Lower lobe of right lung (tissue), 2 donors: ENCODE measurements around the gene CCNJL. TPM values are rescaled to one million over a fixed set of nuclear protein-coding genes. Genes with fewer than 3 reads are reported as not detected.

Experiments
- ATAC-seq, 2 donors: fragments of 200-7000 bp; cut with Tn5 transposase; one replicate each; pipeline ENCODE4 v1.9.1; 2020 to 2022; ENCODE audit warnings: mild to moderate bottlenecking in 2 of 2, moderate library complexity in 2 of 2
- DNase-seq: peaks from one replicate; pipeline ENCODE4 v3.0.0-alpha.2; 2020
- H3K27ac ChIP-seq: fragments of 200-600 bp; one replicate; pipeline ENCODE4 v1.8.0; 2022
- H3K27me3 ChIP-seq: fragments of 200-600 bp; one replicate; pipeline ENCODE4 v1.8.0; 2022; ENCODE audit warnings: low read depth
- H3K36me3 ChIP-seq: fragments of 200-600 bp; one replicate; pipeline ENCODE4 v1.8.0; 2022; ENCODE audit warnings: mild to moderate bottlenecking
- H3K4me1 ChIP-seq: fragments of 200-600 bp; one replicate; pipeline ENCODE4 v1.8.0; 2022
- H3K4me3 ChIP-seq: fragments of 200-600 bp; one replicate; pipeline ENCODE4 v1.8.0; 2022; ENCODE audit warnings: mild to moderate bottlenecking
- H3K9me3 ChIP-seq: fragments of 200-600 bp; one replicate; pipeline ENCODE4 v1.8.0; 2022
- intact Hi-C: fragments of 100-400 bp; cut with DNase I; formaldehyde crosslinking; loops from one replicate; pipeline ENCODE4 v1.11.0; 2022
- total RNA-seq: library from RNA; stranded (reverse); fragmentation: NEBNext Ultra II Directional; extraction: Animal tissue kit (Norgen Biotek cat#: 25700); gene quantifications from one replicate; pipeline ENCODE4 v1.2.1, GENCODE V29; 2021
- TF ChIP-seq, protein P1 (sequence below): fragments of 200-600 bp; IDR thresholded peaks from one replicate; pipeline ENCODE4 v1.8.0; 2022; ENCODE audit warnings: antibody characterized with exemption, mild to moderate bottlenecking
- donor health status: DM: no; HTN: yes; CAD: no; lungs with severe emphysema.

CCNJL gene
- total RNA-seq, 1 donor from 2014 or later = 15.5 TPM

DNA sequence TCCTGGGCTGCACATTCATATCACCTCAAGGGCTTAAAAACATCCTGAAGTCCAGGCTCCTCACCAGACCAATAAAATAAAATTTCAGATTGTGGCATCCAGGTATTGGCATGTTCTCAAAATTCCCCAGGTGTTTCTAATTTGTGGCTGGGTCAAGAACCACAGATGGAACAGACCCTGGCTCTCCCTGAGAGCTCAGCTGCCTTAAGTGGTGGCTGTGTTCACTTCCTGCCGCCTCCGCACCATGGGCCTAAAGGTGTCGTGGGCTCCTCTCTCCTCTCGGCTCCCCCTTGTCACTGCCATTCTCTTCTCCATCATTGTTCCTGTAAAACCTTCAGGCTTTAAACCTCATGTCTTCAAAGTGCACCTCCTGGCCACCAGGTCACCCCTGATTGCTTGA lies 17.8 kb upstream of the CCNJL start:
- Histone ChIP-seq H3K9me3 (no peaks in the 10 kb centered on the region), H3K36me3 (no peaks in the 10 kb centered on the region), H3K27me3 (no peaks in the 10 kb centered on the region), H3K27ac (no peak overlapping the region), H3K4me3 (no peak overlapping the region), H3K4me1 (no peaks in the 10 kb centered on the region)
- TF ChIP-seq, protein P1, sequence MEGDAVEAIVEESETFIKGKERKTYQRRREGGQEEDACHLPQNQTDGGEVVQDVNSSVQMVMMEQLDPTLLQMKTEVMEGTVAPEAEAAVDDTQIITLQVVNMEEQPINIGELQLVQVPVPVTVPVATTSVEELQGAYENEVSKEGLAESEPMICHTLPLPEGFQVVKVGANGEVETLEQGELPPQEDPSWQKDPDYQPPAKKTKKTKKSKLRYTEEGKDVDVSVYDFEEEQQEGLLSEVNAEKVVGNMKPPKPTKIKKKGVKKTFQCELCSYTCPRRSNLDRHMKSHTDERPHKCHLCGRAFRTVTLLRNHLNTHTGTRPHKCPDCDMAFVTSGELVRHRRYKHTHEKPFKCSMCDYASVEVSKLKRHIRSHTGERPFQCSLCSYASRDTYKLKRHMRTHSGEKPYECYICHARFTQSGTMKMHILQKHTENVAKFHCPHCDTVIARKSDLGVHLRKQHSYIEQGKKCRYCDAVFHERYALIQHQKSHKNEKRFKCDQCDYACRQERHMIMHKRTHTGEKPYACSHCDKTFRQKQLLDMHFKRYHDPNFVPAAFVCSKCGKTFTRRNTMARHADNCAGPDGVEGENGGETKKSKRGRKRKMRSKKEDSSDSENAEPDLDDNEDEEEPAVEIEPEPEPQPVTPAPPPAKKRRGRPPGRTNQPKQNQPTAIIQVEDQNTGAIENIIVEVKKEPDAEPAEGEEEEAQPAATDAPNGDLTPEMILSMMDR = no peak
- ATAC-seq = no peak
- no peak for DNase-seq
- intact Hi-C loops = no loop called here

DNA sequence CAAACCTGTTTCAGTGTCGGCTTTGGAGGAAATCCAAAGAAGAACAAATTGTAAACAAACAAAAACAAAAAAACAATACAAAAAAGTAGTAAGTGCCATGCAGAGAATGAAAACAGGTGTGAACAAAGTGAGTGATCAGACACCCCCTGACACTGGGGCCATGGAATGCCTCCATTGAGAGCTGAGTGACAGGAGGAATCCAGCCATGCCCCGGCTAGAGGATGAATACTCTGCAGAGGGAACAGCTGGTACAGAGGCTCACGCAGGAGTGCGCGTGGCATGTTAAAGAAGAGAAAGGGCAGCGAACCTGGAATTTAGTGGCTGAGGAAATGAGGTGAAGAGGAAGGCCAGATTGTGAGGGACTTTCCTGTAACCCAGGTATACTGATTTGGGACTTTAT lies 15.5 kb upstream of the CCNJL start:
- Histone ChIP-seq H3K36me3 (no peaks in the 10 kb centered on the region), H3K4me3 (no peak overlapping the region), H3K27me3 (no peaks in the 10 kb centered on the region), H3K9me3 (no peaks in the 10 kb centered on the region), H3K4me1 (no peaks in the 10 kb centered on the region), H3K27ac (no peak overlapping the region)
- DNase-seq (no peak), ATAC-seq (no peak)
- TF ChIP-seq, protein P1 = no peak
- intact Hi-C loops = no loop called here

- intact Hi-C loops = no loop called here
- Histone ChIP-seq H3K27me3 (no peaks in the 10 kb centered on the region), H3K4me3 (no peak overlapping the region), H3K9me3 (no peaks in the 10 kb centered on the region), H3K27ac (no peak overlapping the region), H3K4me1 (no peaks in the 10 kb centered on the region), H3K36me3 (no peaks in the 10 kb centered on the region)
- TF ChIP-seq, protein P1 = no peak
- no peak for ATAC-seq
- DNase-seq = no peak
Measured at GRCh38 chr5:160326981-160327380, 14.6 kb upstream of the CCNJL start.

- DNase-seq (no peak), ATAC-seq (no peak)
- no peak overlapping the region for H3K4me3 ChIP-seq
- H3K27ac ChIP-seq = no peak overlapping the region
- TF ChIP-seq, protein P1 = no peak
- no peaks in the 10 kb centered on the region for H3K9me3 ChIP-seq
- no peaks in the 10 kb centered on the region for H3K36me3 ChIP-seq
- no peaks in the 10 kb centered on the region for H3K4me1 ChIP-seq
- H3K27me3 ChIP-seq = no peaks in the 10 kb centered on the region
- intact Hi-C loops = no loop called here
Measured at GRCh38 chr5:160325716-160326115, 13.4 kb upstream of the CCNJL start.

DNA sequence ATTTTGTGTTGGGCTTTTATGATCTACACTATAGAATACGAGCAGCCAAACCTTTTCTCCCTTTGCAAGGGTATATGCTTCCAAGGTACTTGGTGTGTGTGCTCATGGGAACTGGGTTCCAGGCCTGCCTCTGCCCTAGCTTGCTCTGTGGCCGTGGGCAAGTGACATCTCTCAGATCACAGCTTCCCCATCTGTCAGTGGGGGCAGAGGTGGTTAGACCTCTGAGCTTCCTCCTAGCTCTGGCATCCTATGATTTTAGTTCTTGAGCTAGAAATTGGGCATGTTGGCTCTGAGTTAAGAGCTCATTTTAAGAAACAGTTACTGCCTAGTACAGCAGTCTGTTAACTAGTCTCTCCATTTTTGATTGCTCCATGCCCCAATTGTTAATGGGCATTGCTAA lies 12.5 kb upstream of the CCNJL start:
- TF ChIP-seq, protein P1 = no peak
- H3K9me3 ChIP-seq = no peaks in the 10 kb centered on the region
- DNase-seq (no peak), ATAC-seq (no peak)
- no peaks in the 10 kb centered on the region for H3K27me3 ChIP-seq
- no peak overlapping the region for H3K4me3 ChIP-seq
- H3K36me3 ChIP-seq = no peaks in the 10 kb centered on the region
- H3K4me1 ChIP-seq = no peaks in the 10 kb centered on the region
- intact Hi-C loops = no loop called here
- no peak overlapping the region for H3K27ac ChIP-seq

DNA sequence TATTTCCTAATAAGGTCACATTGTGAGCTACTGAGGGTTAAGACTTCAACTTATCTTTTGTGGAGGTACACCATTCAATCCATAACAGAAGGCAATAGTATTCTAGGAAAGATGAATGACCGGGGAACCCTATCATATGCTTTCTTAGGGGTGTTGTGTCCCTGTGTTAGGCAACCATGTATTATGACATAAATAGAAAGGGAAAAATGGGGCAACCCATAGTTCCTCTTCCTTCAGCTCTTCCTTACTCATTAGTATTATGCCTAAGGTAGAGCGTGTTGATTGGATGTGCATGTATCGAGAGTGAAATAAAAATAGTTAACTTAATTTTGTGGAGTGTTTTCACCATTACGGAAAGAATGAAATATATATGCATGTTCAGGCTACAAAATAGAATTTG lies 6.0 kb upstream of the CCNJL start:
- Histone ChIP-seq H3K27ac (no peak overlapping the region), H3K4me1 (peaks cover 19% of the 10 kb centered on the region), H3K27me3 (no peaks in the 10 kb centered on the region), H3K36me3 (no peaks in the 10 kb centered on the region), H3K9me3 (no peaks in the 10 kb centered on the region), H3K4me3 (no peak overlapping the region)
- DNase-seq = no peak
- TF ChIP-seq, protein P1 = no peak
- ATAC-seq = peak; percentile 48 to 55
- intact Hi-C loops = no loop called here
